GM21786 (cell line): ENCODE results near the gene WASL.

Source experiments
- ATAC-seq: cut with Tn5 transposase; IDR thresholded peaks from one replicate; pipeline ENCODE4 v1.9.1; 2021; ENCODE audit not compliant: unreplicated experiment

WASL gene

DNA sequence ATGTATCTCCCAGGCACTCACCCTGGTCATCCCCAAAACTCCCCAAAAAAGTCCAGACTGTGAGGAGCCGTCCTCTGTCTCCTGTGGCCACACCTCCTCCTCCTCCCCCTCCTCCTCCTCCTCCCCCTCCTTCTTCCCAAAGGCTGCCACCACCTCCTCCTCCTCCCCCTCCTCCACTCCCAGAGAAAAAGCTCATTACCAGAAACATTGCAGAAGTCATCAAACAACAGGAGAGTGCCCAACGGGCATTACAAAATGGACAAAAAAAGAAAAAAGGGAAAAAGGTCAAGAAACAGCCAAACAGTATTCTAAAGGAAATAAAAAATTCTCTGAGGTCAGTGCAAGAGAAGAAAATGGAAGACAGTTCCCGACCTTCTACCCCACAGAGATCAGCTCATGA, 86.0 kb downstream of the WASL start:
- ATAC-seq: no peak

GRCh38 chr7:123662293-123662692, 86.5 kb downstream of the WASL start:
- ATAC-seq: no peak

DNA sequence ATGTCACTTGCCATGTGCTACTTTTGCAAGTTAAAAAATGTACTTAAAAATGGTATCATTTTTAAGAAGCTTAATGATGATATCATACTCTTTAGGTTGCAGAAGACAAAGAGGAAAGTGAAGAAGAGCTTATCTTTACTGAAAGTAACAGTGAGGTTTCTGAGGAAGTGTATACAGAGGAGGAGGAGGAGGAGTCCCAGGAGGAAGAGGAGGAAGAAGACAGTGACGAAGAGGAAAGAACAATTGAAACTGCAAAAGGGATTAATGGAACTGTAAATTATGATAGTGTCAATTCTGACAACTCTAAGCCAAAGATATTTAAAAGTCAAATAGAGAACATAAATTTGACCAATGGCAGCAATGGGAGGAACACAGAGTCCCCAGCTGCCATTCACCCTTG, 87.0 kb downstream of the WASL start:
- no peak for ATAC-seq

DNA sequence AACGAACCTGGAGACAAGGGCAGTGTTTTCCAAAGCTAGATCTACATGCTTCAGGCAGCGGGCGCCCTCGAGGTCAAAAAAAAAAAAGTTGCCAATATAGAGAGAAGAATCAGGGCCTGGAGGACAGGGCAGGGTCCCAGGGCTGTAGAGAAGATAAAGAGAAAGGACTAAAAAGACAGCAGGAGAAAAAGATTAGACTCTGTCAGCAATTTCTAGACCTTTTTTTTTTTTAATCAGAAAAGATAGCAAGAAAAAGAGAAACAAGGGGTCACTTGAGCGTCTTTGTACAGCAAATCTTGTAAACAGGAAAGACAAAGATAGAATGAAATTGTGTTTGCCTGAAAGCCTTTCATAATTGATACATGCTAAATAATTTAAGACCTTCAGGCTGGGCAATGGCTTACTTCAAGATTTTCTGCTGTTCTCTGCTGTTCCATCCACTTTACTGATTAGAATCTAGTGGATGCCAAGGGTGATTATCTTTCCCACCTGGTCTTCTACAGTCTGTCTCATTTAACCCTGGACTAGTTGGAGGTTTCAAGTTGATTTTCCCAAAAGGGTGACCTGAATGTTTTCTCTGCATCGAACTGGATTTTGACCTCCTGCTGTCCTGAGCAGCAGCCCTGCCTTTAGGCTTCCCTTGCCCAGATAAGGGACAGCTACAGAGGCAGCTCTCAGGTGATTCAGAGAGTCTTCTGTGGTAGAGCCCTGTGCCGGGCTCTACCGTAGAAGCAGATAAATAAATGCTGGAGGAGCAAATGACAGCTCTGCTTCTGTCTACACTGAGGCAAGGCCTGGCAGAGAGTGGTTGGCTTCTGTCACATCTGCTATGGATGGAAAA, 88.1 kb downstream of the WASL start:
- ATAC-seq: no peak

DNA sequence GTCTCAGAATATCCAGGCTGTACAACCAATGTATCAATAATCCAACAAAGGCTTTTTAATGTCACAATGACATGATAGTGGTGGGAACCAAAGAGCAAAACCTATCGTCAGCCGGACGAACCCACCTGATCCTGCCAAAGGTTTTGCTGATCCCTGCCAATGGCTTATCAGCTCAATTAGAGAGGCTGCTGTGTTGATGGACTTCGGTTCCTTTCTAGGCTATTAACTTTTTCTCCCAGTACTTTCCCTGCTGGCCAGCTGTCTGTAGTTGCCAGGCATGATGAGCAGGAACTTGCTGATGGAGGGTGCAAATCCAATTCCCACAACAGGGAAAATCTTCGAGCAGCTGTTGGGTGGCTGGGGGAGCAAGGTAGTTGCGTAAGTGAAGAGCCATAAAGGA, 90.8 kb downstream of the WASL start:
- no peak for ATAC-seq

DNA sequence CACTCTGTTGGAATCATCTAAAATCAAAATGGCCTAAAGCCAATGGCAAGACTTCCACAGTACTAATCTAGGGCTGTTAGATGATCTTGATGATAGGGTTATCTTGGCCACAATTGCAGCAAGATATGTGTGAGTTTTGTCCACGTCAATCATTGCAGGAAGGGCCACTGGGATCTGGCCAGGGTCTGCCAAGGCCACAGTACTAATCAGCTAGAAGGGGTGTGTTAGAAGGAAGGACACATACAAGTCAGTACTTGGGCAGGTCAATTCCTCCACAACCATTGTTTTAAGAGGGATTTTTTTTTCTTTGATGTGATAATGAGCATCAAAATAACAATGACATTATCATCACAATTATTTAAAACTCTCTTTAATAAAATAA, 91.5 kb downstream of the WASL start:
- no peak for ATAC-seq

DNA sequence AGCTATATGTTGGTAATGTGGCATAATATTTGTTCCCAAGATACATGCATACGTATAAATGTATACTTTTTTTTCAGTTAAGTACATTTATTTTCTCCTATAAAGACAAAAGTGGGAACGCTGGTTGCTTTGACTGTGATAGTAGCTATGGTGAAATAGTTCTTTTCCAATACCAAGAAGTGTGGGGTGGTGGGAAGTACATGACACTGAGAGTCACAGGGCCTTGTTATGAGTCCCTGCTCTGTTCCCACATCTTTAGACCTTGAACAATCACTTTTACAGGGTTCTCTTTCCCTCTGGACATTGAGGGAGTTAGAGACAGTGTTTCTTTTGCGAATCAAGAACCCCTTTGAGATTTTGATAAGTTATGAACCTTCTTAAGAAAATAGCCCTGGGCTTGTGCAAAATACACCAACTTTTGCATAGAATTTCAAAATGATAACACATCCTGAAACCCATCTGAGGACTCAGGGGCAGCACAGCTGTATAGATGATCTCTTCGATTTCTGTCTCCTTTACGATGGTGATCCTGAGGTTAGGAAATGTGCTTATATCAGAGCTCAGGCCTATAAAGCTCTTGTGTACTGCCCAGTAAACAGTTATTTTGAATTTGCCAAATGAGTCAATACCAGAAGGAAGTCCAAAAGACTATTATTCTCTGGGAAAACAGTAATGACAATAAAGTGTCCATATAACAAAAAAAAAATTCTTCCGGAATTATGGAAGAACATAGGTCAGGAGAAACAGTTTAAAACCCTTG, 92.1 kb downstream of the WASL start:
- ATAC-seq: no peak

- ATAC-seq: no peak
Observed at GRCh38 chr7:123655614-123656013, 93.2 kb downstream of the WASL start, which contains the start of gene LMOD2. LMOD2 (plus strand) TSS chr7:123655866; CDS start chr7:123655964, 98 bp downstream.

GRCh38 chr7:123653162-123653561, 95.6 kb downstream of the WASL start:
- ATAC-seq: no peak

DNA sequence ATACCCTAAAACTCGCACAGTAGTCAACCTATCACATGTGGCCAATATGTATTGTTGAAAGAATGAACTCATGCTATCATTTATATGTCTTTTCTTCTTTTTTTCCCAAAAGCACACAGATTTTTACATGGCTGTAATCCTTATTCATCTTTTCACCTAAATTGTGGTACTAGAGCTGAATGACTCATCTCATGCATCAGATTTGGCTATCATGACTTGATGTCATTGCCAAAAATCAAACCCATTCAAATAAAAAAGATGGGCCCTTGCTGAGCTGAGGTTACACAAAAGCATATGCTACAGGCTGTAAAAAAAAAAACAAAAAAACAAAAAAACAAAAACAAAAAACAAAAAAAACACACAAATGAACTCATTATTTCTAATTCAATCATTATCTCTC, 96.4 kb downstream of the WASL start:
- ATAC-seq: no peak

DNA sequence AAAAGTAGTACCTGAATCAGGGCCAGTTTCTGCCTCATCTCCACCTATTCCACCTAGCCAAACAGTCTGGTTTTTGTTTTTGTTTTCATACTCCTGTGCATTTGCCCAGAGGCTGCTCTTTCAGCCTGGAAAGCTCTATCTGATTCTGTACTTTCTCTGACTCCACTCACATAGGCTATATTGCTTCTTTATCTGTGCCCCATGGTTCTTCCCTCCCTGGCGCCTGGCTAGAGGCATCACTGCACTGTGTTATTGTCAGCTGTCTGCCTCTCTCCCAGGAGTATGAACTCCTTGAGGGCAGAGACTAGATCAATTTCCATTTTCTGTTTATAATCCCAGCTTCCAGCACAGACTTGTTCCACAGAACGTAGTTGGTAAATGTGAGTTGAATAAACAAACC, 98.2 kb downstream of the WASL start:
- no peak for ATAC-seq

DNA sequence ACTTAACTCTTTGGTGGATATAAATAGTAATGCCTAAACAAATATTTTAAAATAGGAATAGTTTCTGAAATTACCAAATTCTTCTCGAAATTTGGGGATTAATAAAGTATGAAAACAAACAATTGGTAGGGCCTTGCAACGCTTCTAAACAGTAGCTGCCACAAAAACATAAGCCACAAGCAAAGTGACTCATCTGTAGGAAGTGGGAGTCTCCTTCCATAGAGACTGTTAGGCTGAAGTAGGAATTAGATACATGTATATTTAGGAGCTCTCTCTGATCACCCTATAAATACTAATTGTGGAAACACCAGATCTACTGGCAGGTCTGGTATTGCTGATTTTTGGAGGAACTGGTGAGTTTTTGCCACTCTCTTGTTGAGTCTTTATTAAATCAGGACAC, 98.8 kb downstream of the WASL start:
- ATAC-seq: no peak

- no peak for ATAC-seq
Observed at GRCh38 chr7:123647106-123647730, 101.6 kb downstream of the WASL start.

DNA sequence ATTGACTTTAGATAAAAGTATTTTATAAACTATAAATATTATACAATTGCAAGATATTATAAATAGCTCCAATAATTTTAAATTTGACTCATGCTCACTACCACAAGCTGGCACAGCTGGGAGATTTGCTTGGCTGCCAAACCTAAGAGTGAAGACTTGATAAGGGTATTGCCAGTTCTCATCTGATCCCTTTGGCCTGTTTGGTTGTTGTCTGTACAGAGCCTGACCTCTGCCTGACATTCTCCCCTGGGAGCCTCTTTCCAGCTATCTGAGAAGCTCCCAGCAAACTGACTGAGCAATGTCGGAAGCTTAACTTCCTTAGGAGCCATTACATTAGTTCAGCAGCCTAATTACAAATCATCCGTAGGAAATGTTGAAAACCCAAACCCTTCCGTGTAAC, 103.3 kb downstream of the WASL start:
- no peak for ATAC-seq

- ATAC-seq: no peak
Observed at GRCh38 chr7:123643495-123644441, 105.0 kb downstream of the WASL start.

GRCh38 chr7:123641901-123642300, 106.9 kb downstream of the WASL start:
- no peak for ATAC-seq

DNA sequence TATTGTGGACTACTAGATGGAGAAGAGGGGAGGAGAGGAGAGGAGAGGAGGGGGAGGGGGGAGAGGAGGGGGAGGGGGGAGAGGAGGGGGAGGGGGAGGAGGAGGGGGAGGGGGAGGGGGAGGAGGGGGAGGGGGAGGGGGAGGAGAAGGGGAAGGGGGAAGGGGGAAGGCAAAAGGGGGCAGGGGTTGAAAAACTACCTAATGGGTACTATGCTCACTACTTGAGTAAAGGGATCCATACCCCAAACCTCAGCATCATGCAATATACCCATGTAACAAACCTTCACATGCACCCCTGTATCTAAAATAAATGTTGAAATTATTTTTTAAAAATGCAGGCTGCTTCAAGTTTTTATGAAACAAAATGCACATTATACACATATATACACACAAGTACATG, 108.2 kb downstream of the WASL start:
- ATAC-seq: no peak

- ATAC-seq: no peak
Observed at GRCh38 chr7:123639631-123640030, 109.2 kb downstream of the WASL start.

- no peak for ATAC-seq
Observed at GRCh38 chr7:123637878-123638277, 110.9 kb downstream of the WASL start.

DNA sequence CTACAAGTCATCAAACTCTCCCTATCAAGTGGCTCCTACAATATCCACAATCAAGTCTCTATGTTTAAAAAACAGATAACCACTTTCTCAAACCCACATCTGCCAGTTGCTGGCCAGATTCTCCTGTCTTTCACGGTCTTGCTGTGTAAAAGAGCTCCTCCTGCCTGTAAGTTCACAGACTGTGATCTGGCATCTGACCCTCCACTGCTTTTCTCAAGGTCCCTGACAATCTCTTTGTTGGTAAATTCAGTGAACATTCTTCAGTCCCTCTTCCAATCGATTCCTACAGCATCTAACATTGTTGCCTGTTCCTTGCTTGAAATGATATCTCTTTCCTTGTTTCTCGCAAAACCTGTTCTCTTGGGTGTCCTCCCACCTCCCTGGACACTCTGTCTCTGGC, 111.6 kb downstream of the WASL start:
- no peak for ATAC-seq
